Psoas muscle (tissue), 8 donors: ENCODE results near the gene GPI. TPM values are rescaled to one million over a fixed set of nuclear protein-coding genes. Genes with fewer than 3 reads are reported as not detected.

ENCODE experiments used
- ATAC-seq, 4 donors: fragments of 200-7000 bp; cut with Tn5 transposase; one replicate each; pipeline ENCODE4 v1.9.1; 2020; ENCODE audit warnings: moderate library complexity in 3 of 4, mild to moderate bottlenecking in 2 of 4
- DNase-seq, 2 donors: peaks; one replicate each; pipeline ENCODE4 v3.0.0-alpha.2; 2020
- H3K27ac ChIP-seq: fragments of 200-600 bp; one replicate; pipeline ENCODE4 v1.8.0; 2022
- H3K27me3 ChIP-seq, 3 donors: fragments of 200-600 bp in 1 of 3; one replicate each; pipeline versions ENCODE4 v1.6.1 to v1.8.0; 2013 to 2022; ENCODE audit warnings: low read length in 2 of 3, mild to moderate bottlenecking in 2 of 3, moderate library complexity in 1 of 3; ENCODE audit not compliant: insufficient read depth in 3 of 3
- H3K36me3 ChIP-seq, 2 donors: fragments of 200-600 bp in 1 of 2; one replicate each; pipeline versions ENCODE4 v1.6.1 to v1.8.0; 2013 to 2022; ENCODE audit warnings: low read depth in 1 of 2, mild to moderate bottlenecking in 1 of 2, moderate library complexity in 1 of 2; ENCODE audit not compliant: insufficient read depth in 1 of 2
- H3K4me1 ChIP-seq: fragments of 200-600 bp; one replicate; pipeline ENCODE4 v1.8.0; 2022
- H3K4me3 ChIP-seq: fragments of 200-600 bp; one replicate; pipeline ENCODE4 v1.8.0; 2022; ENCODE audit warnings: mild to moderate bottlenecking
- H3K9me3 ChIP-seq: fragments of 200-600 bp; one replicate; pipeline ENCODE4 v1.8.0; 2022
- WGBS, 3 donors: extraction: QIAGEN DNeasy Blood & Tissue Kit; methylation state at CpG; one replicate each; pipeline versions ENCODE4 v1.1.6 to v1.1.7; 2013; 5-methylcytosine and 5-hydroxymethylcytosine counted together
- intact Hi-C, 2 donors: fragments of 100-400 bp; cut with DNase I; formaldehyde crosslinking; loops; one replicate each; pipeline versions ENCODE4 v1.11.0 to v1.14.2; 2022
- polyA plus RNA-seq, 3 donors: library from polyadenylated mRNA; stranded (reverse); fragments of 200-250 nt; gene quantifications; one replicate each; pipeline ENCODE4 v1.2.3, GENCODE V29; 2013
- total RNA-seq, 4 donors: library from RNA; stranded (reverse); fragmentation: NEBNext Ultra II Directional in 2 of 4; extraction: Animal tissue kit (Norgen Biotek cat#: 25700) in 2 of 4; gene quantifications; one replicate each; pipeline versions ENCODE4 v1.2.1 to v1.2.4, GENCODE V29; 2021 to 2023
- TF ChIP-seq, protein P1 (sequence below): fragments of 200-600 bp; IDR thresholded peaks from one replicate; pipeline ENCODE4 v1.8.0; 2022; ENCODE audit warnings: antibody characterized with exemption
- donor health status: healthy with polysubstance abuse.
- donor health status: DM: no; HTN: no; CAD: no; lungs with moderate emphysema.
- donor health status: Bipolar disorder and iron deficiency.
- donor health status: healthy.
- donor health status: DM: yes; HTN: yes; CAD: no.
- donor health status: DM: no; HTN: no; CAD: no.
- donor health status: DM: no; HTN: no; CAD: no.
- donor health status: DM: yes; HTN: yes; CAD: no.

Gene GPI
- total and polyA plus RNA-seq, 7 donors: 111 to 259 (median 170) TPM

GRCh38 chr19:34409189-34410164 lies 44.5 kb downstream of the GPI start:
- H3K9me3 ChIP-seq: no peaks in the 10 kb centered on the region
- intact Hi-C loops: no loop called here
- no peak overlapping the region for H3K4me3 ChIP-seq
- WGBS, 3 donors: 86 to 92% (median 88%) methylated on average over 10 of the region's 10 CpGs
- H3K27ac ChIP-seq: no peak overlapping the region
- TF ChIP-seq, protein P1, sequence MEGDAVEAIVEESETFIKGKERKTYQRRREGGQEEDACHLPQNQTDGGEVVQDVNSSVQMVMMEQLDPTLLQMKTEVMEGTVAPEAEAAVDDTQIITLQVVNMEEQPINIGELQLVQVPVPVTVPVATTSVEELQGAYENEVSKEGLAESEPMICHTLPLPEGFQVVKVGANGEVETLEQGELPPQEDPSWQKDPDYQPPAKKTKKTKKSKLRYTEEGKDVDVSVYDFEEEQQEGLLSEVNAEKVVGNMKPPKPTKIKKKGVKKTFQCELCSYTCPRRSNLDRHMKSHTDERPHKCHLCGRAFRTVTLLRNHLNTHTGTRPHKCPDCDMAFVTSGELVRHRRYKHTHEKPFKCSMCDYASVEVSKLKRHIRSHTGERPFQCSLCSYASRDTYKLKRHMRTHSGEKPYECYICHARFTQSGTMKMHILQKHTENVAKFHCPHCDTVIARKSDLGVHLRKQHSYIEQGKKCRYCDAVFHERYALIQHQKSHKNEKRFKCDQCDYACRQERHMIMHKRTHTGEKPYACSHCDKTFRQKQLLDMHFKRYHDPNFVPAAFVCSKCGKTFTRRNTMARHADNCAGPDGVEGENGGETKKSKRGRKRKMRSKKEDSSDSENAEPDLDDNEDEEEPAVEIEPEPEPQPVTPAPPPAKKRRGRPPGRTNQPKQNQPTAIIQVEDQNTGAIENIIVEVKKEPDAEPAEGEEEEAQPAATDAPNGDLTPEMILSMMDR: no peak
- DNase-seq: no peak
- H3K4me1 ChIP-seq: no peaks in the 10 kb centered on the region
- no peaks in the 10 kb centered on the region for H3K27me3 ChIP-seq
- peaks cover 0 to 60% of the 10 kb centered on the region in 2 donors for H3K36me3 ChIP-seq
- ATAC-seq: no peak

DNA sequence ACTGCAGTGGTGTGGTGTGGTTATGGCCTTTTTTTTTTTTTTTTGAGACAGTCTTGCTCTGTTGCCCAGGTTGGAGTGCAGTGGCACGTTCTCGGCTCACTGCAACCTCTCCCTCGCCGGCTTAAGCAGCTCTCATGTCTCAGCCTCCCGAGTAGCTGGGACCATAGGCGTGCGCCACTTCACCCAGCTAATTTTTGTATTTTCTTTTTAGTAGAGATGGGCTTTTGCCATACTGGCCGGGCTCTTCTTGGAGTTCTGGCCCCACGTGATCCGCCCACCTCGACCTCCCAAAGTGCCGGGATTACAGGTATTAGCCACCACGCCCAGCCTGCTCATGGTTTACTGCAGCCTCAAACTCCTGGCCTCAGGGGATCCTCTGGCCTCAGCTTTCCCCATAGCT lies 46.2 kb downstream of the GPI start:
- no peaks in the 10 kb centered on the region for H3K9me3 ChIP-seq
- intact Hi-C loops: no loop called here
- no peak overlapping the region for H3K27ac ChIP-seq
- ATAC-seq (no peak), DNase-seq (no peak)
- 97 to 99% (median 98%) methylated on average over 13 of the region's 13 CpGs for WGBS, 3 donors
- H3K36me3 ChIP-seq: peaks cover 0 to 78% of the 10 kb centered on the region in 2 donors
- no peaks in the 10 kb centered on the region for H3K4me1 ChIP-seq
- H3K27me3 ChIP-seq: no peaks in the 10 kb centered on the region
- H3K4me3 ChIP-seq: no peak overlapping the region
- TF ChIP-seq, protein P1: no peak

GRCh38 chr19:34416021-34416545 lies 51.1 kb downstream of the GPI start:
- H3K27ac ChIP-seq: no peak overlapping the region
- ATAC-seq (no peak), DNase-seq (no peak)
- intact Hi-C loops: no loop called here
- peaks cover 0 to 71% of the 10 kb centered on the region in 2 donors for H3K36me3 ChIP-seq
- H3K9me3 ChIP-seq: no peaks in the 10 kb centered on the region
- H3K4me1 ChIP-seq: no peaks in the 10 kb centered on the region
- TF ChIP-seq, protein P1: no peak
- H3K27me3 ChIP-seq: no peaks in the 10 kb centered on the region
- H3K4me3 ChIP-seq: no peak overlapping the region
- WGBS, 3 donors: 95 to 97% (median 96%) methylated on average over 7 of the region's 7 CpGs

DNA sequence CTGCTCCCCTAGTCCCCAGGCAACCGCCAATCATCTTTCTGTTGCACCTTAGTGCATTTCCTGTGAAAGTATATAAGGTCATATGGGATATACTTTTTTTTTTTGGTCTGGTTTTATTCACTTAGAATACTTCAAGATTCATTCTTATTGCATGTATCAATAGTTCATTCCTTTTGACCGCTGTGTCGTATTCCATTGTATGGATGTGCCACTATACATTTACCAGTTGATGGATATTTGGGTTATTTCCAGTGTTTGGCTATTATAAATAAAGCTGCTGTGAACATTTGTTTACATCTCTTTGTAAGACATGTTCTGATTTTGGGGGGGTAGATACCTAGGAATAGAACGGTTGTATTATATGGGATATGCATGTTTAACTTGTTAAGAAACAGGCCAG lies 53.3 kb downstream of the GPI start:
- intact Hi-C loops: no loop called here
- ATAC-seq (no peak), DNase-seq (no peak)
- Histone ChIP-seq H3K4me1 (no peaks in the 10 kb centered on the region), H3K27ac (no peak overlapping the region), H3K9me3 (no peaks in the 10 kb centered on the region), H3K27me3 (no peaks in the 10 kb centered on the region), H3K4me3 (no peak overlapping the region), H3K36me3 (peaks cover 0 to 75% of the 10 kb centered on the region in 2 donors)
- 95 to 97% (median 95%) methylated on average over 4 of the region's 4 CpGs for WGBS, 3 donors
- TF ChIP-seq, protein P1: no peak
